22Rv1 (cell line): ENCODE data around the gene TMEM150B.

Experiments
- CTCF ChIP-seq: fragments of 450-650 bp; IDR thresholded peaks from 2 replicates; pipeline ENCODE4 v1.5.1; 2017; ENCODE audit warnings: mild to moderate bottlenecking
- ZFX ChIP-seq: fragments of 450-650 bp; IDR thresholded peaks from 2 replicates; pipeline ENCODE4 v1.6.1; 2017; ENCODE audit warnings: antibody characterized with exemption, borderline replicate concordance

- no peak for TF ChIP-seq CTCF
- TF ChIP-seq ZFX = no peak
Measured at GRCh38 chr19:55305983-55306562, 19.1 kb downstream of the TMEM150B start.
